C1 segment of cervical spinal cord (tissue), 14 donors: ENCODE measurements around the gene KCNT1.

Experiments used
- DNase-seq, 14 donors: peaks; one replicate each; lab custom pipeline; 2025; lab: John Stamatoyannopoulos, UW

Gene KCNT1

DNA sequence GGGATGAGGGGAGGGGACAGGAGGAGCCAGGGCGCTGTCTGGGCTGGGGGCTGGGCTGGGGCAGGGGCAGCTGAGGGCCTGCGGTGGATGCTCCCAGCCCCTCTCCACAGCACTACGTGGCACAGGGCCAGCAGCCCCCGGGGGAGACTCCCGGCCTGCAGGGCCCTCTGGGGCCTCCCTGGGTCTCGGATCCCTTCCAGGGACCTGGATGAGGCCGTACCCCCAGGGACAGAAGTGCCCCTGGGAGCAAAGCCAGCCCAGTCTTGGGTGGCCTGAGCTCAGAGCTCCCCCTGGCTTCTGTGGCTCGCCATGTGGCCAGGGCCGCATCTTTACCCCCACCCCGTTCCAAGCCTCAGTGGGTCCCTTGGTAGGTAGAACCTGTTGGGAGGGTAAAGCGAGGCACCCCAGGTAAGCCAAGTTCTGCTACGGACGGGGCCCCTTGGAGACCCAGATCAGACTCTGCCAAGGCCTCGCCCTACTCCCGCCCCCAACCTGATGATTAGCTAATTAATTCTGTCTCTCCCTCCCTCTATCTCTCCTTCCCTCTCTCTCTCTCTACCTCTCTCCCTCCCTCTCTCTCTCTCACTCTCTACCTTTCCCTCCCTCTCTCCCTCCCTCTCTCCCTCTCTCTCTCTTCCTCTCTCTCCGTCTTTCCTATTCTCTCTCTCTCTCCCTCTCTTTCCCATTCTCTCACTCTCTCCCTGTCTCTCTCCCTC, 24.3 kb downstream of the KCNT1 start:
- no peak for DNase-seq

GRCh38 chr9:135727257-135727875, 25.4 kb downstream of the KCNT1 start:
- DNase-seq: no peak

DNA sequence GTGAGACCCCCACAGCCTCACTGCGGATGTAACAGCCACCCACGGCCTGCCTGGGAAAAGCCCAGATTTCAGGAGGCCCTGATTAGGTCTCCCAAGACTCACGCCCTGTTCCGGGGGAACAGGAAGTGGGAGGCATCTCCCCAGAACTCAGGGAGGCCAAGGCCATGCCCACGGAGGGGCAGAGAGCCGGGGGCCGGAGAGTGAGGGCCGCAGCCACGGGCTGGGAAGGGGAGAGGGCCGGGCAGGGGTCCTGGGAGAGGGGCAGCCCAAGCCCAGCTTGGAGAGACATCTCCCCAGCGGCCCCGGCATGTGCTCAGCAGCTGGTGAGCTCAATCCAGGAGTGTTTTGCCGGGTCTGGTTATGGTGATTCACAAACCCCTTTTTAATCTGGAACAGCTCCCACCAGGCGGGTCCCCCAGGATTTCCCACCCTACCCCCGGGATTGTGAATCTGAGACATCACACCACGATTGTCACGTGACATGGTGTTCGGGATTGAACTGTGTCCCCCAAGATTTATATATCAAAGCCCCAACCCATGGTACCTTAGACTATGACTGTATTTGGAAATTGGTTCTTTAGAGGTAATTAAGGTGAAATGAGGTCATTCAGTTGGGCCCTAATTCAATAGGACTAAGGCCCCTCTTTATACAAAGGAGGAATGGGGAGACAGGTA, 26.6 kb downstream of the KCNT1 start:
- no peak for DNase-seq

GRCh38 chr9:135729480-135729879, 27.5 kb downstream of the KCNT1 start:
- no peak for DNase-seq

- no peak for DNase-seq
These were observed 29.5 kb downstream of the KCNT1 start for GRCh38 chr9:135731454-135731853.

GRCh38 chr9:135732569-135733257, 30.7 kb downstream of the KCNT1 start:
- no peak for DNase-seq

DNA sequence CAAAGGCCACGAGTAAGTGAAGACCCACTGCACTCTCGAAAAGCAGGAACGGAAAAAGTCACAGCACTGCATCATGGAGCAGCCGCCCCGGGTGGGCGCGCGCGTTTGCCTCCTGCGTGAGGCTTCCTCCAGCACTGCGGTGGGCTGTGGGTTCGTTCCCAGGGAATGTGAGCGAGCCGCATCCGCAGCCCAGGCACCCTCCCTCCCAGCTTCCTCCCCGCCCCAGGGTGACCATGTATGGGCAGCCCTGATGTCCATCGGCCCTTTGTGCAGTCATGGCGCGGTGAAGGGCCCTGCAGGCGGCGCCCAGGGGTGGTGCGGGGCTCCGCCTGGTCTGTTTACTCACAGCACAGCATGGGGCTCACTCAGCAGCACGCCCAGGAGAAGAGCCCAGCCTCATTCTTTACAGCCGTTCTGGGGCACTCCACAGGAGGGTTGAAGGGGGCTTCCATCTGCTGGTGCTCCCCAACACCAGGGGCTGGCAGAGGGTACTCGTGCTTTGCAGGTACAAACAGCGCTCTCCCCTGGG, 32.7 kb downstream of the KCNT1 start:
- no peak for DNase-seq

- no peak for DNase-seq
These were observed 34.4 kb downstream of the KCNT1 start for GRCh38 chr9:135736272-135736978.

DNA sequence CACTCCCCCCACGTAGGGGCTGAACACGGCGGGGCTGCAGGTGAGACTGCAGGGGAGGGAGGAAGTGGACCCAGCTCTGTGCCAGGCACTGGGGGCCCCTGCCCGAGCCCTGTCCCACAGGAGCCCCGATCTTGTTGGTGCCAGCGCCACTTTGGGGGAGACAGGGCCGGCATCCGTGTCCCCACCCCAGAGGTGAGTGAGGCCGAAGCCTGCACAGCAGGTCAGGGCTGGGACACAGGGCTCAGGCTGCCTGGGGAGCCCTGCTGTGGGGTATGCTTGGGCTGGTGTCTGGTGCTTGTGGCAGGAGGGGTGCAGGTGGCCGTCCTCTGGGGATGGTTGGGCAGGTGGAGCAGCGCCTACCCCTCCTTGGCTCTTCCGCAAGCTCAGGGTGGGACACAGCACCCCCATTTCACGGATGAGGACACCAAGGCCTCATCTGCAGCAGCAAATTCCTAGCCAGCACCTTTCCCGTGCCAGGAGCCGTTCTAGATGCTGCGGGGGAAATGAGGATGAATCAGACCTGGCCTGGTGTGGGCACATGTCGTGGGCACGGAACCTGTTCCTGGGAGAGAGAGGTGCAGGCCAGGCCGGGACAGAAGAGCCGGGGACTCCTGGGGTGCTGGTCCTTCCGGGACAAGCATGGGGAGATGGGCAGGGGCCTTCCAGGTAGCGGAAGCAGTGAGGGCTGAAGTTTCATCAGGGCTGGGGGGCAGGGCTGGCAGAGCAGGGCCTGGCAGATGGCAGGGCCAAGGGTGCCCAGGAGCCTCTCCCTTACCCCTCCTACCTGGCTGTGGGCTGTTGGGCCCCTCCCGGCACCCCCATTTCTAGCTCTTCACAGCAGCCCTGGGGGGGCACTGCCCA, 35.2 kb downstream of the KCNT1 start:
- peak in 1 of 14 donors; percentile 51 for DNase-seq

- no peak for DNase-seq
These were observed 36.0 kb downstream of the KCNT1 start for GRCh38 chr9:135737840-135738521.

GRCh38 chr9:135739271-135740220, 37.6 kb downstream of the KCNT1 start:
- peak in 1 of 14 donors; percentile 15 for DNase-seq

DNA sequence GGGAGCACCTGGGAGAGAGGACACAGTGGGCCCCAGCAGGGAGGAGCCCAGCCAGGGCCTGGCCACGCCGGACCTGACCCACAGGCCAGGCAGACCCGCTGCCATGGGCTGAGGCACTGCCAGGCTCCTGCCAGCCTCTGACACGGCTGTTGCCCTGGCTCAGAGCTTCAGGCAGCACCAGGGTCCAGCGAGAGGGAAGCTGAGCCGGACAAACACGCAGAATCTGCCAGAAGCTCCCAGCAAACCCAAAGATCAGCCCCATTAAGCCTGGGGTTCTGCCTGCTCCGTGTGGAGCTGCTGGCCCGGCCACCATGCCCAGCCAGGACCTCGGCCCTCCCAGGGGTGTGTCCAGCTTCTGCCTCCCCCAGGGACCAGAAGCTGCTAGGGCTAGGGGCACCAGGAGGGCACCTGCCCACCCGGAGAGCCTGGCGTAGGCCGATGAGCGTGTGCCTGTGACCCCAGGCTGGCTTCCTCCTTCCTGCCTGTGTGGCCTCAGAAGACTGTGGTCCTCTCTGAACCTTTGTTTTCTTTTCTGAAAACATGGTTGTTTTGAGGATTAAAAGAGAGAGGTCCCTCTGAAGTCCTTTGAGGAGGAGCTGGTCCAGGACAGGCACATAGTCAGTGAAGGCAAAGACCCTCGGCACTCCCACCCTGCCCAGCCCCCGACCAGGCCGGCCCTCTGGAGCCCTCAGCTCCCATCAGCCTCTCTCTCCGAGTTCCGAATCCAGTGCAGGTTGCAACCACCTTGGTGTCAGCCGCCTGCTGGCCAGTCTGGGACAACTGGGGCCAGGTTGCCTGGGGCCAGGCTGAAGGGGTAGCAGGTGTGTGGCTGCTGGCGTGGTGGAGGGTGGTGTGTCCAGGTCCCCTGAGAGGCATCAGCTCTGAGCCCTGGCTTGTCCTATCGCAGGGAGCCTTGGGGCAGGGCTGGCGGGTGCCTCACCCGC, 39.6 kb downstream of the KCNT1 start:
- peak in 1 of 14 donors; percentile 23 for DNase-seq

- no peak for DNase-seq
These were observed 41.0 kb downstream of the KCNT1 start for GRCh38 chr9:135743021-135743420.

DNA sequence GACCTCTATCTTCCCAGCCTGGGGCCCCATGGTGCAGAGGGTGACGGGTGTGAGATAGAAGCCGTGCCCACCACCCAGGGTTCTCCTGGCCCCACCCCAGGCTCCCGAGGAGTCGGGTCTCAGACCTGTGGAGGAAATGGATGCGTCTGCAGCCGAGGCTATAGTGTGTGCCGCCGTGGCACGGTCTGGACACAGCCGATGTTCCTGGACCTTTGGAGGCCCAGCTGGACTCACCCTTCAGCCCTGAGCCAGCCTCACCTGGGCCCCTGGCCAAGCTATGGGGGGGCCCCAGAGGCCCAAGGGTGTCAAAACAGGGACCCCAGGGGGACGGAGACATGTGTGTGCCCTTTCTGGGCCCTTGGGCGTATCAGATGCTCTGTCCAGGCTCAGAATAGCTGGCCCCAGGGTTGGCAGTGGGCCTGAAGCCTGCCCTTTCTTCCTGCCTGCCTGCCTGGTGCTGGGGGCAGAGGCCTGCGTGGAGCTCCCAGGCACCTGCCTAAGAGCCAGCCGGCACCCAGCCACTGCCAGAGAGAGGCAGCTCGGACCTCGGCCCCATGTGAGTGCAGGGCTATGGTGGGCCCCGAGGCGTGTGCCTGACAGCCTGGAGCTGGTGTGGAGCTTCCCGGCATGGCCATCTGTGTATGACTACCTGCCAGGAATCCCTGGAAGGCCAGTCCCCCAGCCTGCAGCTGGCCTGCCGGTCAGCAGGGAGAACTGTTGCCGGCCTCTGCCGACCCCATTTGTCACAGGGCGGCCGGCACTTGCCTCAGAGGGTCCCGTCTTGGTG, 41.8 kb downstream of the KCNT1 start:
- DNase-seq: peak in 1 of 14 donors; percentile 55

DNA sequence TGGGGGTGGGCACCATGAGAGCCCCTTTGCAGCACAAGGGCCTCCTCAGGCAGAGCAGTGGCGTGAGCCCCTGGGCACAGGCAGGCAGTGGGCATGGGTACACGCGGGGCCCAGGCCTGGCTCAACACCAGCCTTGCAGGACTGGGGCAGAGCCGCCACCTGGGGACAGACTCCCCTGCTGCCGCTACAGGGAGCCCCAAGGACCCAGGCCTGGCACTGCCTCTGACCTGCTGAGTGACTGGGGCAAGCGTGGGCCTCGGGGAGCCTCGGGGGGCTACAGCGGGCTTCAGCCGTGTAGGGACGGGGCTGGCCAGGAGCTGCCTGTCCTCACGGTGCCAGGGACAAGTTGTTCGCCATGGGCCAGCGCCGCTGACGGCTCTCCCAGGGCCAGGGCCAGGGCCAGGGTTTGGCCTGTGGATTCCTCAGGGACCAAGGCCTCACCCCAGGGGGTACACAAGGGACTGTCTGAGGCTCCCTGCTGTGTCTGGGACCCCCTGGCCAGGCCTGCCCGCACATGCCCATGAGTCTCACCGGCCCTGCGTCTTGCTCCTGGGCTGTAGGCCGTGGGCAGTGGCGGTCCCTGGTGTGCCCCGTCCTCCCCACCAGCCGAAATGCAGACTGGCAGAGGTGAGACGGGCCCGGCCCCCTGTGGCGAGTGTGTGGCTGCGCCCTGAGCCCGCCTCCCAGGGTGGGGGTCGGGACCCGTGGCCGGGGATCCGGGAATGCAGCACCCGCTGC, 42.5 kb downstream of the KCNT1 start:
- DNase-seq: no peak

DNA sequence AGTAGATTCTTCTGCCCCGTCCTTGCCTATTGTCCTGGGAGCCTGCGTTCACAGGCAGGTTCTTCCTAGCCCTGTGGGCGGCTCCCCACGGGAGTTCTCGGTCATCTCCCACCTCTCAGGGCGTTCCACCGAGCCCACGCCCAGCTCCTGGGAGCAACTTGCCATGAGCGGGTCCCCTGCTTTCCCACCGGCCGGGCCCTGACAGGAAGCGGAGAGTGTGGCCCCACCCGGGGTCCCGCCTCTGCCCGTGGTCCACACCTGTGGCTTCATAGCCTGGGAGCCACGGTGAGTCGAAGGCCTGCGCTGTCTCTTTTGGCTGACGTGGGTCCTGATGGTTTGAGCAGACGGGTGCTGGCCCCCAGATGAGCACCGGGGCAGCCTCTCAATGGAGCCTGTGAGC, 43.2 kb downstream of the KCNT1 start:
- no peak for DNase-seq
